Fibroblast of upper back skin (primary cell): ENCODE results near the gene BAZ1B.
A peak's percentile ranks its signal among the peaks of the same experiment; 100 is the strongest.
"Not testable (repeated sequence)": the region's sequence is repeated elsewhere in the genome, so short reads cannot be mapped to it uniquely, and the experiment has no call there.

ENCODE experiments used
- DNase-seq: peaks from one replicate; pipeline ENCODE4 v3.0.0-alpha.2; 2013

The BAZ1B gene

GRCh38 chr7:73541722-73542121 is 19.6 kb upstream of the BAZ1B start:
- DNase-seq, result no peak

- no peak for DNase-seq
Measured at GRCh38 chr7:73539709-73540108, 17.6 kb upstream of the BAZ1B start.

- DNase-seq, result not testable (repeated sequence)
Measured at GRCh38 chr7:73538510-73538909, 16.4 kb upstream of the BAZ1B start.

- no peak for DNase-seq
Measured at GRCh38 chr7:73537051-73537450, 15.0 kb upstream of the BAZ1B start.

- no peak for DNase-seq
Measured at GRCh38 chr7:73536479-73536878, 14.4 kb upstream of the BAZ1B start.

- not testable (repeated sequence) for DNase-seq
Measured at GRCh38 chr7:73535918-73536317, 13.8 kb upstream of the BAZ1B start.

GRCh38 chr7:73533742-73534141 is 11.6 kb upstream of the BAZ1B start:
- DNase-seq, result no peak

GRCh38 chr7:73532224-73532623 is 10.1 kb upstream of the BAZ1B start:
- DNase-seq, result no peak

GRCh38 chr7:73530800-73531199 is 8.7 kb upstream of the BAZ1B start:
- no peak for DNase-seq

- no peak for DNase-seq
Measured at GRCh38 chr7:73526896-73527821, 5.1 kb upstream of the BAZ1B start.

GRCh38 chr7:73526158-73526494 is 4.0 kb upstream of the BAZ1B start:
- not testable (repeated sequence) for DNase-seq

GRCh38 chr7:73521636-73522104 is 423 bp downstream of the BAZ1B start:
- DNase-seq, result peak; percentile 23

GRCh38 chr7:73520673-73521635 is 1.1 kb downstream of the BAZ1B start:
- peak; percentile 12 for DNase-seq

GRCh38 chr7:73519867-73520672 is 2.0 kb downstream of the BAZ1B start:
- DNase-seq, result no peak

GRCh38 chr7:73518470-73518869 is 3.6 kb downstream of the BAZ1B start:
- DNase-seq, result no peak

GRCh38 chr7:73517241-73517995 is 4.7 kb downstream of the BAZ1B start:
- no peak for DNase-seq

GRCh38 chr7:73515178-73515577 is 6.9 kb downstream of the BAZ1B start:
- no peak for DNase-seq

GRCh38 chr7:73512018-73512780 is 9.9 kb downstream of the BAZ1B start:
- DNase-seq, result no peak

- DNase-seq, result no peak
Measured at GRCh38 chr7:73509463-73509862, 12.6 kb downstream of the BAZ1B start.

GRCh38 chr7:73507556-73507955 is 14.5 kb downstream of the BAZ1B start:
- DNase-seq, result no peak

GRCh38 chr7:73504920-73505319 is 17.2 kb downstream of the BAZ1B start:
- DNase-seq, result no peak
